K562 (cell line): ENCODE data around the gene PSMD9. TPM values are rescaled to one million over a fixed set of nuclear protein-coding genes. Genes with fewer than 3 reads are reported as not detected.

ENCODE experiments used
- CHD2 ChIP-seq: IDR thresholded peaks from 2 replicates; pipeline ENCODE4 v1.6.1; 2011; ENCODE audit warnings: low read depth, low read length
- CHD4 ChIP-seq: fragments of 200-600 bp; sonication (generic); IDR thresholded peaks from 3 replicates; pipeline ENCODE4 v1.6.1; 2012; ENCODE audit warnings: low read depth, mild to moderate bottlenecking, mixed read lengths, low read length, inconsistent platforms; ENCODE audit not compliant: insufficient read depth, insufficient replicate concordance, poor library complexity, severe bottlenecking
- EZH2 ChIP-seq: IDR thresholded peaks from 2 replicates; pipeline ENCODE4 v1.6.1; 2012; ENCODE audit warnings: low read depth, mild to moderate bottlenecking, inconsistent platforms, low read length, borderline replicate concordance
- FOXK1 ChIP-seq: sonication (generic); formaldehyde crosslinking; IDR thresholded peaks from 2 replicates; pipeline ENCODE4 v1.8.0; 2022; ENCODE audit warnings: missing genetic modification reagents, mild to moderate bottlenecking, borderline replicate concordance
- FOXM1 ChIP-seq, 2 experiments: fragments of 450-650 bp in 1 of 2; sonication (generic) in 1 of 2; formaldehyde crosslinking in 1 of 2; IDR thresholded peaks; 2 replicates each; pipeline versions ENCODE4 v1.6.1 to v1.9.0; 2017 to 2022; ENCODE audit warnings: low read depth in 2 of 2, mild to moderate bottlenecking in 2 of 2, missing genetic modification reagents in 1 of 2, moderate library complexity in 1 of 2
- GATAD2B ChIP-seq: fragments of 450-650 bp; IDR thresholded peaks from 2 replicates; pipeline ENCODE4 v1.6.1; 2017; ENCODE audit warnings: mild to moderate bottlenecking, borderline replicate concordance
- HNRNPL ChIP-seq: fragments of 200-400 bp; formaldehyde crosslinking; IDR thresholded peaks from 2 replicates; pipeline ENCODE4 v1.6.1; 2017; ENCODE audit warnings: low read depth, mild to moderate bottlenecking, low read length
- PYGO2 ChIP-seq: fragments of 450-650 bp; IDR thresholded peaks from 2 replicates; pipeline ENCODE4 v1.6.1; 2016; ENCODE audit warnings: mild to moderate bottlenecking, missing genetic modification characterization, moderate library complexity, missing compliant biosample characterization
- RBM34 ChIP-seq: fragments of 200-400 bp; formaldehyde crosslinking; IDR thresholded peaks from 2 replicates; pipeline ENCODE4 v1.6.1; 2018; ENCODE audit warnings: low read length, borderline replicate concordance; ENCODE audit not compliant: insufficient read depth
- STAT5B ChIP-seq: fragments of 250-450 bp; sonication (Bioruptor Pico); IDR thresholded peaks from 2 replicates; pipeline ENCODE4 v1.8.0; 2021; ENCODE audit warnings: mild to moderate bottlenecking, inconsistent platforms
- TAF7 ChIP-seq: fragments of 450-650 bp; IDR thresholded peaks from 2 replicates; pipeline ENCODE4 v1.6.1; 2016; ENCODE audit warnings: missing genetic modification characterization, missing compliant biosample characterization
- ZNF174 ChIP-seq: fragments of 250-450 bp; sonication (Bioruptor Pico); IDR thresholded peaks from 2 replicates; pipeline ENCODE4 v1.4.0; 2020; ENCODE audit warnings: mild to moderate bottlenecking
- polyA plus RNA-seq, 8 experiments: library from polyadenylated mRNA; depleted of rRNA in 4 of 8; stranded (reverse) in 5 of 8; unstranded in 3 of 8; fragments of >200 nt; fragmentation: Nextera tagmentation in 2 of 8; fragmentation: Illumina TruSeq in 1 of 8; extraction: Ambion mirVana in 2 of 8; extraction: Trizol in 1 of 8; gene quantifications; 2 replicates each; pipeline versions ENCODE4 v1.2.1 to v1.2.3, GENCODE V29; 2011 to 2014; ENCODE audit warnings: inconsistent platforms in 1 of 8, missing spikeins in 1 of 8
- total RNA-seq, 7 experiments: library from RNA; depleted of rRNA in 6 of 7; stranded (reverse); fragments of >200 nt in 6 of 7; fragmentation: Illumina TruSeq in 2 of 7; extraction: Trizol in 2 of 7; gene quantifications; 2 replicates each; pipeline versions ENCODE4 v1.2.1 to v1.2.3, GENCODE V29; 2011 to 2021; ENCODE audit warnings: low replicate concordance in 1 of 7
- TF ChIP-seq, protein P1 (sequence below): fragments of 250-450 bp; sonication (Bioruptor Pico); IDR thresholded peaks from 2 replicates; pipeline ENCODE4 v1.5.0; 2021; ENCODE audit warnings: mild to moderate bottlenecking, borderline replicate concordance
- TF ChIP-seq, protein P2 (sequence below): fragments of 450-650 bp; IDR thresholded peaks from 2 replicates; pipeline ENCODE4 v1.6.1; 2016; ENCODE audit warnings: low read depth, mild to moderate bottlenecking, moderate library complexity
- TF ChIP-seq, protein P3 (sequence below): fragments of 450-650 bp; formaldehyde crosslinking; IDR thresholded peaks from 2 replicates; pipeline ENCODE4 v1.4.0; 2022; ENCODE audit warnings: mild to moderate bottlenecking, moderate library complexity
- TF ChIP-seq, protein P4 (sequence below): sonication (generic); formaldehyde crosslinking; IDR thresholded peaks from 2 replicates; pipeline ENCODE4 v1.8.0; 2022; ENCODE audit warnings: mild to moderate bottlenecking, missing genetic modification reagents
- TF ChIP-seq, protein P5 (sequence below): fragments of 450-650 bp; IDR thresholded peaks from 2 replicates; pipeline ENCODE4 v1.6.1; 2016; ENCODE audit warnings: missing biosample characterization, missing genetic modification characterization

The PSMD9 gene
- total and polyA plus RNA-seq, 9 of the 15 experiments (the other 6 are each of a cell fraction or from before 2014, with no cell fraction given) = 12.2 to 143 (median 61.3) TPM

DNA sequence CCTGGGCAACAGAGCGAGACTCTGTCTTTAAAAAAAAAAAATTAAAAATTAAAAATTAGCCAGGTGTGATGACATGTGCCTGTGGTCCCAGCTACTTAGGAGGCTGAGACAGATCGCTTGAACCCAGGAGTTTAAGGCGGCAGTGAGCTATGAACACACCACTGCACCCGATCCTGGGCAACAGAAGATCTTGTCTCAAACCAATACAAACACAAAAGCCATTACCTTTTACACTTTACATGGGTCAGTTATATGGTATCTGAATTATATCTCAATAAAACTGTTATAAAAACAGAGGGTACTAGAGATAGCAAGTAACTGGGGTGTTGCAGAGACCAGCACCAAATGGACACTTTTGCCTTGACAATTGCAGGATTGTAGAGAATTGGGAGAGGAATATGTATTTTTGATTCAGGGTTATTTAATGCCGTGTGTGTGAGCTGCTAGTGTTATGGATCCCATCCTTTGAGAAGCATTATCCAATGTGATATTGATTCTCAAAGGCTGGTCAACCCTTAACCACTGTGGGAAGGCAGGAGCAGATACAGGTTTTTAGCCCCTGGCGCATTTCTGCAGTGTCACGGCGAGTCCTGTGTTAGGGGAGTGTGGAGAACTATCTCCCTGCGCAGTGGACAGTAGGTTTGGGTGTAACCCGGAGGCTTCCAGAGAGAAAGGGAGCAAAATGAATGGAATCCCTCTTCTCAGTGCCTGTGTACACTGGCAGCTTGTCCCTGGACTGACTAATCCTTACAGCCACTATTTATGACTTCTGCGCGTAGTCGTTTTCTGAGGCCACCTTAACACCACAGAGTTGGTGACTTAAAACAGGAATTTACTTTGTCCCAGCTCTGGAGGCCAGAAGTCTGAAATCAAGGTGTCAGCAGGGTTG is 4.3 kb downstream of the PSMD9 start (continued):
- TF ChIP-seq, protein P1, sequence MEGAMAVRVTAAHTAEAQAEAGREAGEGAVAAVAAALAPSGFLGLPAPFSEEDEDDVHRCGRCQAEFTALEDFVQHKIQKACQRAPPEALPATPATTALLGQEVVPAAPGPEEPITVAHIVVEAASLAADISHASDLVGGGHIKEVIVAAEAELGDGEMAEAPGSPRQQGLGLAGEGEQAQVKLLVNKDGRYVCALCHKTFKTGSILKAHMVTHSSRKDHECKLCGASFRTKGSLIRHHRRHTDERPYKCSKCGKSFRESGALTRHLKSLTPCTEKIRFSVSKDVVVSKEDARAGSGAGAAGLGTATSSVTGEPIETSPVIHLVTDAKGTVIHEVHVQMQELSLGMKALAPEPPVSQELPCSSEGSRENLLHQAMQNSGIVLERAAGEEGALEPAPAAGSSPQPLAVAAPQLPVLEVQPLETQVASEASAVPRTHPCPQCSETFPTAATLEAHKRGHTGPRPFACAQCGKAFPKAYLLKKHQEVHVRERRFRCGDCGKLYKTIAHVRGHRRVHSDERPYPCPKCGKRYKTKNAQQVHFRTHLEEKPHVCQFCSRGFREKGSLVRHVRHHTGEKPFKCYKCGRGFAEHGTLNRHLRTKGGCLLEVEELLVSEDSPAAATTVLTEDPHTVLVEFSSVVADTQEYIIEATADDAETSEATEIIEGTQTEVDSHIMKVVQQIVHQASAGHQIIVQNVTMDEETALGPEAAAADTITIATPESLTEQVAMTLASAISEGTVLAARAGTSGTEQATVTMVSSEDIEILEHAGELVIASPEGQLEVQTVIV = no peak
- TF ChIP-seq CHD2 (no peak), CHD4 (no peak), EZH2 (no peak), RBM34 (no peak), PYGO2 (tag) (no peak), ZNF174 (no peak), STAT5B (CRISPR knock-in tag) (no peak), FOXM1 (IDR thresholded peaks at IDR 0.05; ENCODE audit: low read depth) (no peak), FOXM1 (CRISPR knock-in tag; IDR thresholded peaks at IDR 0.05; ENCODE audit: low read depth) (no peak), GATAD2B (no peak), HNRNPL (no peak), FOXK1 (CRISPR knock-in tag) (no peak), TAF7 (tag) (no peak)
- TF ChIP-seq, protein P2, sequence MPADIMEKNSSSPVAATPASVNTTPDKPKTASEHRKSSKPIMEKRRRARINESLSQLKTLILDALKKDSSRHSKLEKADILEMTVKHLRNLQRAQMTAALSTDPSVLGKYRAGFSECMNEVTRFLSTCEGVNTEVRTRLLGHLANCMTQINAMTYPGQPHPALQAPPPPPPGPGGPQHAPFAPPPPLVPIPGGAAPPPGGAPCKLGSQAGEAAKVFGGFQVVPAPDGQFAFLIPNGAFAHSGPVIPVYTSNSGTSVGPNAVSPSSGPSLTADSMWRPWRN = no peak
- TF ChIP-seq, protein P3, sequence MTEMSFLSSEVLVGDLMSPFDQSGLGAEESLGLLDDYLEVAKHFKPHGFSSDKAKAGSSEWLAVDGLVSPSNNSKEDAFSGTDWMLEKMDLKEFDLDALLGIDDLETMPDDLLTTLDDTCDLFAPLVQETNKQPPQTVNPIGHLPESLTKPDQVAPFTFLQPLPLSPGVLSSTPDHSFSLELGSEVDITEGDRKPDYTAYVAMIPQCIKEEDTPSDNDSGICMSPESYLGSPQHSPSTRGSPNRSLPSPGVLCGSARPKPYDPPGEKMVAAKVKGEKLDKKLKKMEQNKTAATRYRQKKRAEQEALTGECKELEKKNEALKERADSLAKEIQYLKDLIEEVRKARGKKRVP (CRISPR knock-in tag) = no peak
- TF ChIP-seq, protein P4, sequence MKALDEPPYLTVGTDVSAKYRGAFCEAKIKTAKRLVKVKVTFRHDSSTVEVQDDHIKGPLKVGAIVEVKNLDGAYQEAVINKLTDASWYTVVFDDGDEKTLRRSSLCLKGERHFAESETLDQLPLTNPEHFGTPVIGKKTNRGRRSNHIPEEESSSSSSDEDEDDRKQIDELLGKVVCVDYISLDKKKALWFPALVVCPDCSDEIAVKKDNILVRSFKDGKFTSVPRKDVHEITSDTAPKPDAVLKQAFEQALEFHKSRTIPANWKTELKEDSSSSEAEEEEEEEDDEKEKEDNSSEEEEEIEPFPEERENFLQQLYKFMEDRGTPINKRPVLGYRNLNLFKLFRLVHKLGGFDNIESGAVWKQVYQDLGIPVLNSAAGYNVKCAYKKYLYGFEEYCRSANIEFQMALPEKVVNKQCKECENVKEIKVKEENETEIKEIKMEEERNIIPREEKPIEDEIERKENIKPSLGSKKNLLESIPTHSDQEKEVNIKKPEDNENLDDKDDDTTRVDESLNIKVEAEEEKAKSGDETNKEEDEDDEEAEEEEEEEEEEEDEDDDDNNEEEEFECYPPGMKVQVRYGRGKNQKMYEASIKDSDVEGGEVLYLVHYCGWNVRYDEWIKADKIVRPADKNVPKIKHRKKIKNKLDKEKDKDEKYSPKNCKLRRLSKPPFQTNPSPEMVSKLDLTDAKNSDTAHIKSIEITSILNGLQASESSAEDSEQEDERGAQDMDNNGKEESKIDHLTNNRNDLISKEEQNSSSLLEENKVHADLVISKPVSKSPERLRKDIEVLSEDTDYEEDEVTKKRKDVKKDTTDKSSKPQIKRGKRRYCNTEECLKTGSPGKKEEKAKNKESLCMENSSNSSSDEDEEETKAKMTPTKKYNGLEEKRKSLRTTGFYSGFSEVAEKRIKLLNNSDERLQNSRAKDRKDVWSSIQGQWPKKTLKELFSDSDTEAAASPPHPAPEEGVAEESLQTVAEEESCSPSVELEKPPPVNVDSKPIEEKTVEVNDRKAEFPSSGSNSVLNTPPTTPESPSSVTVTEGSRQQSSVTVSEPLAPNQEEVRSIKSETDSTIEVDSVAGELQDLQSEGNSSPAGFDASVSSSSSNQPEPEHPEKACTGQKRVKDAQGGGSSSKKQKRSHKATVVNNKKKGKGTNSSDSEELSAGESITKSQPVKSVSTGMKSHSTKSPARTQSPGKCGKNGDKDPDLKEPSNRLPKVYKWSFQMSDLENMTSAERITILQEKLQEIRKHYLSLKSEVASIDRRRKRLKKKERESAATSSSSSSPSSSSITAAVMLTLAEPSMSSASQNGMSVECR (CRISPR knock-in tag) = no peak
- TF ChIP-seq, protein P5, sequence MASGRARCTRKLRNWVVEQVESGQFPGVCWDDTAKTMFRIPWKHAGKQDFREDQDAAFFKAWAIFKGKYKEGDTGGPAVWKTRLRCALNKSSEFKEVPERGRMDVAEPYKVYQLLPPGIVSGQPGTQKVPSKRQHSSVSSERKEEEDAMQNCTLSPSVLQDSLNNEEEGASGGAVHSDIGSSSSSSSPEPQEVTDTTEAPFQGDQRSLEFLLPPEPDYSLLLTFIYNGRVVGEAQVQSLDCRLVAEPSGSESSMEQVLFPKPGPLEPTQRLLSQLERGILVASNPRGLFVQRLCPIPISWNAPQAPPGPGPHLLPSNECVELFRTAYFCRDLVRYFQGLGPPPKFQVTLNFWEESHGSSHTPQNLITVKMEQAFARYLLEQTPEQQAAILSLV = no peak
